Effector CD4-positive, alpha-beta T cell (primary cell): ENCODE measurements around the gene PXDN.
"Not testable (repeated sequence)": the region's sequence is repeated elsewhere in the genome, so short reads cannot be mapped to it uniquely, and the experiment has no call there.

ENCODE experiments used
- DNase-seq: peaks from one replicate; pipeline ENCODE4 v3.0.0-alpha.2; 2020

Gene PXDN

DNA sequence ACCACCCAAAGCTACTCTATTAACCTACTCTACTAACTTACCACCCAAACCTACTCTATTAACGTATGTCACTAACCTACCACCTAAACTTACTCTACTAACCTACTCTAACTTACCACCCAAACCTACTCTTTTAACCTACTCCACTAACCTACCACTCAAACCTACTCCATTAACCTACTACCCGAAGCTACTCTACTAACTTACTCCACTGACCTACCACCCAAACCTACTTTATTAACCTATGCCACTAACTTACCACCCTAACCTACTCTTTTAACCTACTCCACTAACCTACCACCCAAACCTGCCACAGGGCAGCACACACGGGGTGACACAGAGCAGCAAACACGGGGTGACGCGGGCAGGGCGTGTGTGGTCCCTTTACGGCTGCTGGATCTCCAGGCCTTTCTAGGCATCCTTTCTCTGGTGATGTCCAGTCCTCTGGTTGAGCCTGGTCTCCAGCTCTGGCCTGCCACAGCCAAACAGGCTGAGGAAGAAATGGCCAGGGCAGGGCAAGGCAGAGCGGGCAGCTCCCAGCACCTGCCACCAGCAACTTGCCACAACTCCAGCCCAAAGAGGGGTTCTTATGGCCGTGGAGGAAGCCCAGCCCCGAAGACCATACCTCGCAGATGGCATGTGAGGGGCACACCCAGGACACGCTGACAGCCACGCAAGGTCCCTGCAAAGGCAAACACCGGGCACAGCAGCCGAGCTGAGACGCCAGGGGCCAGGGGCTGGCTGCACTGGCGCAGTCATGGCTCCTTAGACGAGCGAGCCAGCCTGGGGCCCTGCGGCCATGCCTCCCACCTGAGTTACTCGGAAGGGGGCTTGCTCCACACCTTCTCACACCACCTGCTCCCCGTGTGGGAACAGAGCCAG lies 25.7 kb downstream of the PXDN start:
- DNase-seq = no peak

DNA sequence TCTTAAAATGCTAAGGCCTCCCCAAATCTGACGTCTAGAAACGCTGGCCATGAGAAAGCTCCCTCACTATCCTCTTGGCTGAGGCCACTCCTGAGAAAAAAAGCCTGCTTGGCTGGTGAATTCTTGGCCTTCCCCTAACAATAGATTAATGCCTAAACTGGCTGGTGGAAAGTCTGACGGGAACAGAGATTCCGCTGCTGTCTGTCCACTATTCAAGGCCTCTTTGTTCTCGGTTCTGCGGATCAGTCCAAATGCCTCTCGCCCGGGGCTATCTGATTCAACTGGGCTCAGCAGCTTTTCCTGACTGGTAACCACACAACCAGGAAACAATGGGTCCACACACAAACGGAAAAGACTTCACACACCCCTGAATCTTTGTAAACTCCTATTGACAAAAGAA lies 27.2 kb downstream of the PXDN start:
- DNase-seq = no peak

GRCh38 chr2:1716441-1716840 lies 27.9 kb downstream of the PXDN start:
- DNase-seq = no peak

DNA sequence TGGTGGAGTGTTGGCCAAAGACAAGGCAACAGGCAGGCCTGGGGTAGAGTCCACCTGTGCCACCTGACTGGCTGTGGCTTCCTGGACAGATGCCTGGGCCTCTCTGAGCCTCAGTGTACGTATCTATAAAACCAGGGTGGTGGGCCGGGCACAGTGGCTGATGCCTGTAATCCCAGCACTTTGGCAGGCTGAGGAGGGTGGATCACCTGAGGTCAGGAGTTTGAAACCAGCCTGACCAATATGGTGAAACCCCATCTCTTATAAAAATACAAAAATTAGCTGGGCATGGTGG lies 28.4 kb downstream of the PXDN start:
- not testable (repeated sequence) for DNase-seq

GRCh38 chr2:1715184-1716013 lies 28.9 kb downstream of the PXDN start:
- no peak for DNase-seq

DNA sequence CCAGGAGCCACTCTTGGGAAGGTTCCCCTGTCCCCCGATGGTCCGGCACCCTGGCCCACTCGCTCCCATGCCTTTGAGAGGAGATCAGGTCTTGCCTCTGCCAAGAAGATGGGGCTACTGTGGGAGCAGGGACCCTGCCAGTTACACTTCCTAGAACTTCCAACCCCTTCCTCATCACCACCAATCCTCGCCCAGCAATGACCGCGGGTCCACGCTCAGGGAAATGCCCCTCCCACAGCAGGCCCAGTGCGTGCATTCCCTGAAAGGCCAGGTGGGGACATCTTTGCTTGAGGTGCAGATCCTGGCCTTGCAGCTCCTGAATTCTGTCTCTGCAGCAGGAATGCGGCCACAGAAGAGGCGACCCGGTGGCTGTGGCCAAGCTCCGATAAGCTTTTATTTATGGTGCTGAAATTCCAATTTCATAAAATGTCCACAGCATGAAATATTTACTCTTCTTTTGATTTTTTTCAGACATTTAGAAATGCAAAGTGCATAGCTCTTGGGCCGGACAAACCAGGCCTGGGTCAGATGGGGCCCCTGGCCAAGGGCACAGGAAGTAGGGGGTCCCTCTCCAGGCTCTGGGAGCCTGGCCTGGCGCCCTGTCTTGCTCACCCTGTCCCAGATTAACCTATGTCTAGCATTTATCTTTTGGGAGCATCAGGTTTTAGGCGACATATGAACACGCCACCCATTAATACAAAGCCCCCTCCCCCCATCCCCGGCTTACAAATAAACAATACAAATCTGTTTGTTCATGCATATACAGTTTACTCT lies 29.8 kb downstream of the PXDN start:
- no peak for DNase-seq

GRCh38 chr2:1713839-1714236 lies 30.5 kb downstream of the PXDN start:
- DNase-seq = no peak

- DNase-seq = no peak
Observed at GRCh38 chr2:1713142-1713838, 31.0 kb downstream of the PXDN start.

GRCh38 chr2:1709946-1710560 lies 34.3 kb downstream of the PXDN start:
- no peak for DNase-seq

DNA sequence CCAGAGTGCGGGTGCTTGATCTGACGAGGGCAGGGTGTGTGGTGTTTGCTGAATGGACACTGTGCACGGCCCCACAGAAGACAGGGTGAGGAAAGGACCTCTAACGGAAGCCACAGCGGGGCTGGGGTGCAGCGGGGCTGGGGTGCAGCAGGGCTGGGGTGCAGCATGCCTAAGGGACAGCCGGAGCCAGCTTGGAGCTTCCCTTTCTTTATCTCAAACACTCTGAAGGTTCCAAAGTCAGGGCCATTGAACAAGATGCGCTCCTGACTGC lies 35.0 kb downstream of the PXDN start:
- no peak for DNase-seq

GRCh38 chr2:1708476-1709334 lies 35.6 kb downstream of the PXDN start:
- DNase-seq = no peak

- DNase-seq = no peak
Observed at GRCh38 chr2:1707771-1708418, 36.4 kb downstream of the PXDN start.

DNA sequence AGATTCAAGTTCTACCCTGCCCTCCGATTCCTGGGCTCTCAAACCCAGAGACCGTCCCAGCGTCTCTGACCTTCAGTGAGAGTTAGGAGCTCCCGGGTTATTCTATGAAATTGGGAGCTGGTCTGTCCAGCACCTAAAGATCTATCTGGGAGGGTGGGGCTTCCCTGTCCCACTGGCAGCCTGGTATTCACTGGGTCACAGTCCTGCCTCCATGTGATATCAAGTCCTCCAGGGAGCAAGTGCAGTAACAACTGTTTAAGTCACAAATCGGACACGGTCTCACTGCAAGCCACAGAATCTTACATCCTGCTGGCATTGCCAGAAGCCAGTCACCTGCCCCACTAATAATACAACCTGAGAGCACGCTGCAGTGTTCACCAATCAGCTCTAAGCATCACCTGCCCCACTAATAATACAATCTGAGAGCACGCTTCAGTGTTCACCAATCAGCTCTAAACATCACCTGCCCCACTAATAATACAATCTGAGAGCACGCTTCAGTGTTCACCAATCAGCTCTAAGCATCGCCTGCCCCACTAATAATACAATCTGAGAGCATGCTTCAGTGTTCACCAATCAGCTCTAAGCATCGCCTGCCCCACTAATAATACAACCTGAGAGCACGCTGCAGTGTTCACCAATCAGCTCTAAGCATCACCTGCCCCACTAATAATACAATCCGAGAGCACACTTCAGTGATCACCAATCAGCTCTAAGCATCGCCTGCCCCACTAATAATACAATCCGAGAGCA lies 38.0 kb downstream of the PXDN start:
- not testable (repeated sequence) for DNase-seq

- no peak for DNase-seq
Observed at GRCh38 chr2:1705557-1706076, 38.7 kb downstream of the PXDN start.

DNA sequence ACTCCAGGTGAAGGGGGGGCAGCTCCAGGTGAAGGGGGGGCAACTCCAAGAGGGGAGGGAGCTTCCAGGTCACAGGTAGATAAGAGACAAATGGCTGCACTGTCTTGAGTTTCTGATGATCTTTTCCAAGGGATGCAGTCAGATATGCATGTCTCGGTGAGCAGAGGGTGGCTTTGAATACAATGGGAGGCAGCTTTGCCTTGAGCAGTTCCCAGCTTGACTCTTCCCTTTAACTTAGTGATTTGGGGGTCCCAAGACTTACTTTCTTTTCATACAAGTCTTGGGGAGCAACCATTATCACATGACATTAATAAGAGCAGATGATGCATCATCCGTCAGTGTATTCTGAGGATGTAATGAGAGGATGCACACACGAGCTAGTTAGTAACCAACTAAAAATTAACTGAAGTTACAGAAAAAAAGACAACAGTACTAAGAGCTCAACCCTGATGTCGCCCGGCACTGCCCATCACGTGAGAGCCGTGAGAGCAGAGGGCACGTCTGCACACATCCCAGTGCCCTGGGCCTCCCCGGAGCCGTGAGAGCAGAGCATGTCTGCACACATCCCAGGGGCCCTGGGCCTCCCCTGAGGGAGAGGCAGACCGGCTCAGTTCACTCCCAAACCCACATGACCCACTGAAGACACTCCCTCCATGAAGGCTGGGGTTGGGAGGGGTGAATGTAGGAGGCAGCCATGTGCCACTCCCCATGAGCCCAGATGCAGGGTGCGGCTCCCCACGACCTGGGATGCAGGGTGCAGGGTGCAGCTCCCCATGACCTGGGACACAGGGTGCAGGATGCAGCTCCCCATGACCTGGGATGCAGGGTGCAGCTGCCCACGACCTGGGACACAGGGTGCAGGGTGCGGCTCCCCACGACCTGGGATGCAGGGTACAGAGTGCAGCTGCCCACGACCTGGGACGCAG lies 39.4 kb downstream of the PXDN start:
- DNase-seq = no peak

- no peak for DNase-seq
Observed at GRCh38 chr2:1702186-1702565, 42.1 kb downstream of the PXDN start.

DNA sequence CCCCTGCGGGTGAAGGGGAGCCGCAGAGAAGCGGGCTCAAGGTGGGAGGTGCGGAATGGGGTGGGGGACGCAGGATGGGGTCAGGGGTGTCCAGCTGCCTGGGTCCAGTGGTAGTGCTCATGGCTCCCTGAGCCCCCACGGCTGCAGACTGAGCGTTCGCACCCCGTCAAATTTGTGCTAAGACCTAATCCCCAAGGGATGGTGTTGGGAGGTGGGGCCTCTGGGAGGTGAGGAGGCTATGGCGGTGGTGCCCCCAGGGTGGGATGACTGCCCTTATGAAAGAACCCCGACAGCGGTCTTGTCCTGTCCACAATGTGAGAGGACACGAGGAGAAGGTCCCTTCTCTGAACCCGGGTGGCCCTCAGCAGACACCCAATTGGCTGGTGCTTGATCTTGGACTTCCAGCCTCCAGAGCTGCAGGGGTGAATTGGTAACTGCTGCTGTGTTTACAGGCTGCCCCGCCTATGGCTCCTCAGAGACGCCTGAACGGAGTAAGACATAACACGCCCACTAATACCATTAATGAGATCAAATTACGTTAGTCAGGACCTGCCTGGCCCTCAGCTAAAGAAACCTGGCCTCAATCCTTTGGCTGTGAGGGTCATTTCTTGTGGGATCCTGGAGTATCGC lies 42.6 kb downstream of the PXDN start:
- DNase-seq = no peak

- no peak for DNase-seq
Observed at GRCh38 chr2:1701020-1701419, 43.3 kb downstream of the PXDN start.
